Hematopoietic multipotent progenitor cell treated with erythropoietin and hydrocortisone succinate and interleukin-3 and kit ligand, for 15 days (in vitro differentiated cells): ENCODE measurements around the gene PTDSS2.

Experiments
- DNase-seq: peaks from one replicate; pipeline ENCODE4 v3.0.0-alpha.2; 2015; ENCODE audit warnings: low spot score

Gene PTDSS2

DNA sequence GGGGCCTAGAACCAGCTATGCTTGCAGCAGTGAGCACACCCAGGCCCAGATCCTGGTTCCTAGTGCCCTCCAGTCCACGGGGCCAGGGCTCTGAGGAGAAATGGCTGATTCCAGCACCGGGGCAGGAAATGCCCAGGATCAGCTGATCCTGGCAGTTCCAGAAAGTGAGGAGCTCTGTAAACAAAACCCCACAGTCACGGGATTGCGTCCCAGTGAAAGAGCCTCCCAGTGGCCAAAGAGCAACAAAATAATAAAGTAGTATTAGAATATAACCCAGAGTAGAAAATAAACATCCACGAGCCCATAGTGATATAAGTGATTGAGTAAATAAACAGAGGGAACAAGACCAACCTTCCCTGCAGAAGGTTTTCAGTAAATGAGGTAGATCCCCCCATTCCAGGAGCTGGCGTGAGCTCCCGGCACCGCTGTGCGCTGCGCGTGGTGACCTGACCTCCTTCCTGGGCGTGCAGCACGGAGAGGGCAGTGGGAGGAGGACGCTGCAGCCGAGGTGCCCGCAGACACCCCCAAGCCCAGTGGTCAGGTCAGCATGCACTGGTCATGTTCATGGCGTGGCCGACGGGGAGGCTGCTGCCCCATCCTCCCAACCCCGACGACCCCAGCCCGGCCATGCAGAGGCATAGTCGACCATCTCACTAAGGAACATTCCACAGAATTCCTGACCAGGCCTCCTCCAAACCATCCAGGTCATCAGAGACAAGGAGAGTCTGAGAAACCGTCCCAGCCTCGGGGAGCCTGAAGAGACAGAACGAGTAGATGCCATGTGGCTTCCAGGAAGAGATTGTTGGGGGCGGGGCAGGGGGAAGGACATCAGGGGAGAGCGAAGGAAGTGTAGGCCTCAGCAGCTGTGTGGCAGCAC lies 19.8 kb downstream of the PTDSS2 start:
- DNase-seq, result no peak

- no peak for DNase-seq
Observed at GRCh38 chr11:471468-472145, 21.5 kb downstream of the PTDSS2 start.

DNA sequence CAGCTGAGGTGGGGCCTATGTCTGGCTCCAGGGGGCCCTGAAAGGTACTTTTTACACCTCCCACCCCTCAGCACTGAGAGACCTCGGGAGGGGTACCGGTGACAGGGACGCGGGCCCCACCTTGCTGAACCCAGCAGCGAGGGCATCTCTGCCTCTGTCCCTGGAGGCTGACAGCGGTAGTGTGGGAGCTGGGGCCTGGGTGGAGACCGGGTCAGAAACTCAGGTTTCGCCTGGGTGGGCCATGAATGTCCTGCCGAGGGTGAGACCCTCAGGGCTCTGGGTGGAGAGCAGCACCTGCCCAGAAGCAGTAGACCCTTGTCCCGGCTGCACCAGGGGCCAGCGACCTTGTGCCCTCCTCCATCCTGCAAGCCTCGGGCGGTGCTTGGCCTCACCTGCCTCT lies 22.2 kb downstream of the PTDSS2 start:
- DNase-seq, result no peak

DNA sequence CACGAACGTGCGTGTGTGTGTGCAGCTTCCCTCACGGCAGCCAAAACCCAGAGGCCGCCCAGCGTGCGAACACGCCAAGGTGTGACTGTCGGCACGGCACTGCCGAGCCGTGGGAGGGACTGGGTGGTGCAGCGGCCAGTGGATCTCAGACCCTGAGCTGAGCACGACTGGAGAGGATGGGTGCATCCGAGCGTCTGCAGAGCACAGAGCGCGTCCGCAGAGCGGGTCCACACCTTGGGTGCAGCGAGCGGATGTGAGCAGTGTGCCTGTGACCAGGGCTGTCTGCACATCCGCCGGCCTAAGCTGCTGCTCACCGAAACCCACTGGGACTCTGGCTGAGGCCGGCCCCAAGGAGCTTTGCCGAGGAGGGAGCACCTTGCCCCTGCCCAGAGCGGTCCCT lies 22.7 kb downstream of the PTDSS2 start:
- DNase-seq, result no peak

- DNase-seq, result no peak
Observed at GRCh38 chr11:473415-473814, 23.3 kb downstream of the PTDSS2 start.

GRCh38 chr11:473962-474785 lies 24.1 kb downstream of the PTDSS2 start:
- no peak for DNase-seq

- DNase-seq, result no peak
Observed at GRCh38 chr11:474914-475506, 24.9 kb downstream of the PTDSS2 start.

DNA sequence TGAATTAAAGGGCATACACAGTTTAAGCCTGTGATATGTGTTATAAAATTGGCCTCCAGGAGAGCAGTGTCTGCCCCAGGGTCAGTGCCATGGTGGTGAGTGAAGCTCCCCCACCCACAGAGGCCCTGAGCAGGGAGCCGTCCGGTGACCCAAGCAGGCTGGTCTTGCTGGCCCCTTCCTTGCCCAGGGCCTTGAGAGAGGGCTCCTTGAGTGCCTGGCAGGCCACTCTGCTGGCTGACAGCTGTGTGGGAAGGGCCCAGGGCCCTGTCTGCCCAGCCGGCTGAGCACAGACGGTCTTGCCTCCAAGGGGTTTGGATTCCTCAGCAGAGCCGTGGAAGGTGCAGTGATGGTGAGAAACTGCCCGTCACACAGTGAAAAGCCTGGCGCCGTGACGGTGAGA lies 25.9 kb downstream of the PTDSS2 start:
- DNase-seq, result no peak

- no peak for DNase-seq
Observed at GRCh38 chr11:476416-476815, 26.3 kb downstream of the PTDSS2 start.

DNA sequence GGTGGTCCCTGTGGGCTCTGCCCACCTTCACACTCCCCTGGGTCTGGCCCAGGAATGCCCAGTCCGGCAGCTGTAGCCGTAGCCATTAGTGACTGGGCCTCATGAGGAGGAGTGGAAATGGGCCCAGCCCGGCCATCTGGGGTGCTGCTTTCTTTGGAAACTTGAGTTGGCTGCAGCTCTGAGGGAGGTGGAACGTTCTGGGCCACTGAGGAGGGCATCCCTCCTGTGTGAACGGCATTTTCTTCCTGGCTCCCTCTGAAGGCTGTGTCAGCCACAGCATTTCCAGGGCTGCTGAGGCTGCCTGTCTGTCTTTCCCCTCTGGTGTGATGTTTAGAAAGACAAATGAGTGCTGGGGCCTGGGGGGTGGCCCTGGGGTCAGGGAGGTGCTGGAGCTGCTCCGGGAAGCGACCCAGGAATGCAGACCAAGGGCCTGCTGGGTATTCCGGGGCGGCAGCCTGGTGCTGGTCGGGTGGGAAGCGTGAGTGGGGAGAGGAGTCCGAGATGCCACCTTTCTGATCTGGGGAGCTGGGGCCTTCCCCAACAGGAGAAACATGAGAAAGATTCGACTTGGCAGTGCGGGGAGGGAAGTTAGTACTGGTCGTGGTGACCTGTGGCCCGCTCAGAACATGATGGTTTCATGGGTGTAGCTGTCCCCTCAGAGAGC lies 27.1 kb downstream of the PTDSS2 start:
- DNase-seq, result no peak

- DNase-seq, result no peak
Observed at GRCh38 chr11:479311-479710, 29.2 kb downstream of the PTDSS2 start.

DNA sequence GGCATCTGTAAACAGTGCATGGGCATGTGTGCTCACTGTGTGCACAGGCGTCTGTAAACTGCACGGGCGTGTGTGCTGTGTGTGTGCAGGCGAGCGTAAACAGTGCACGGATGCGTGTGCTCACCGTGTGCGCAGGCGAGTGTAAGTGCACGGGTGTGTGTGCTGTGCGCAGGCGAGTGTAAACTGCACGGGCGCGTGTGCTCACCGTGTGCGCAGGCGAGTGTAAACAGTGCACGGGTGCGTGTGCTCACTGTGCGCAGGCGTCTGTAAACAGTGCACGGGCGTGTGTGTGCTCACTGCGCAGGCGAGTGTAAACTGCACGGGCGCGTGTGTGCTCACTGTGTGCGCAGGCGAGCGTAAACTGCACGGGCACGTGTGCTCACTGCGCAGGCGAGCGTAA lies 34.5 kb downstream of the PTDSS2 start:
- DNase-seq, result no peak

DNA sequence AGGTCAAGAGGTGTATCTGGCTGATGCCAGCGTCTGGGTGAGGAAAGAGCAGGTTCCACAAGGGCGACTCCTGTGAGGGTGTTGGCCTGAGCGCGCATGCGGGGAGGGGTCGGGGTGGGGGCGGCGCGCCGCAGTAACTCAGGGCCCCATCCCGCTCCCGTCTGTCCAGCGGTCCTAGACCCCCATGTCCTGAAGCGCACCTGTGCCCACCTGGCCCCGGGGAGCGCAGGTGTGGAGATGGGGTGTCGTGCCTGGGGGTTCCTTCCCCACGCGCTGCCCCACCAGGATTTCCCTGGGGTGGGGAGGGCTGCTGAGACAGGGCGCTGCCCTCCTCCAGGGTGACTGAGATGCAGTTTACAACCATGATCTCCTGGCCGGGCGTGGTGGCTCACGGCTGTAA lies 36.1 kb downstream of the PTDSS2 start:
- DNase-seq, result no peak

DNA sequence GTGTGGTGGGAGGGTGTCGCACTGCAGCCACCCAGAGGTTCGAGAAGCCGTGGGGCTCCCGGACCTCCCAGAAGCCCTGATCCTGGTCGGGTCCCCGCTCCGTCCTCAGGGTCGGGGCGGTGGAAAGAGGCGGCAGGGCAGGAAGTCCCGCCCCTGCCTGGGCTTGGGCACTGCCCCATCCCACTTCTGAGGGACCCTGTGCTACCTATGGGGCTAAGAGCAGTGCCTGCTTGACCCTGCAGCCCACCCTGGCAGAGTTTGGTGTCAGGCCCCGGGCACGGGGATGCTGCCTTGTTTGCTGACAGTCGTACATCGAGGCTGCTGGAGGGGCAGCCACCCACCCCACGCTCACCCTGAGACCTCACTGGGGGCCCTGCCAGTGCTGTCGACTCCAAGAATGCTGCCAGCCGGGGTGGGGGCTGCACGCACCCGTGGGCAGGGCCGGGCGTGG lies 37.5 kb downstream of the PTDSS2 start:
- no peak for DNase-seq

GRCh38 chr11:488062-488461 lies 38.0 kb downstream of the PTDSS2 start:
- no peak for DNase-seq

GRCh38 chr11:488579-488978 lies 38.5 kb downstream of the PTDSS2 start:
- DNase-seq, result no peak

DNA sequence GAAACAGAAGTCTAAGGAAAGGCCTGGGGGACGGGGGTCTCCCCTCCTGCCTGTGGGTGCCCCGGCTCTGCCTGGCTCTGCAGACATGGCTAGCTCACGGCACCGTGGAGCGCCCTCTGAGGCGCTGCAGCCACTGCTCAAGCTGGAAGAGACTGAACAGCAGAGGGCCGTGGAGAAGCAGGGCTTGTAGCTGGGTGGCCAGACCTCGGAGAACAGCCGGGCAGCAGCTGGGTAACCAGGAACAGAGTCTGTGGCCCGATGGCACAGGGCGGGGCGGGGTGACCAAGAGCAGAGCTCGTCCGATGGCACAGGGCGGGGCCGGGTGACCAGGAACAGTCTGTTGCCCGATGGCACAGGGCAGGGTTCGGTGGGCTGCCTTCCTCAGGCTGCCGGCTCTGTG lies 38.9 kb downstream of the PTDSS2 start:
- no peak for DNase-seq

DNA sequence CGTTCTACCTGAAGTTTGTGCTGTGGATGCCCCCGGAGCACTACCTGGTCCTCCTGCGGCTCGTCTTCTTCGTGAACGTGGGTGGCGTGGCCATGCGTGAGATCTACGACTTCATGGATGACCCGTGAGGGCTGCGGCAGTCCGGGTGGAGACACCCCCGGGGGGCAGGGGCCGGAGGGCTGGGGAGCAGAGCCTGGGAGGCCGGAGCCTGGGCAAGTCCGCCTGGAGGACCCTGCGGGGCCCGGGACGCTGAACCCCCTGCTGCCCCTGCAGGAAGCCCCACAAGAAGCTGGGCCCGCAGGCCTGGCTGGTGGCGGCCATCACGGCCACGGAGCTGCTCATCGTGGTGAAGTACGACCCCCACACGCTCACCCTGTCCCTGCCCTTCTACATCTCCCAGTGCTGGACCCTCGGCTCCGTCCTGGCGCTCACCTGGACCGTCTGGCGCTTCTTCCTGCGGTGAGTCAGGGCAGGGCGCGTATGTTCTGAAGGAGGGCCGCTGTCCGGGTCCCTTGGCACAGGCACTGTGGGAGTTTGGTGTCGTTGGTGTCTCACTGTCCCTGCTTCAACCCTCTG lies 39.6 kb downstream of the PTDSS2 start:
- no peak for DNase-seq

GRCh38 chr11:490186-490929 lies 40.3 kb downstream of the PTDSS2 start:
- DNase-seq, result no peak

GRCh38 chr11:490930-491260 lies 40.8 kb downstream of the PTDSS2 start:
- no peak for DNase-seq

DNA sequence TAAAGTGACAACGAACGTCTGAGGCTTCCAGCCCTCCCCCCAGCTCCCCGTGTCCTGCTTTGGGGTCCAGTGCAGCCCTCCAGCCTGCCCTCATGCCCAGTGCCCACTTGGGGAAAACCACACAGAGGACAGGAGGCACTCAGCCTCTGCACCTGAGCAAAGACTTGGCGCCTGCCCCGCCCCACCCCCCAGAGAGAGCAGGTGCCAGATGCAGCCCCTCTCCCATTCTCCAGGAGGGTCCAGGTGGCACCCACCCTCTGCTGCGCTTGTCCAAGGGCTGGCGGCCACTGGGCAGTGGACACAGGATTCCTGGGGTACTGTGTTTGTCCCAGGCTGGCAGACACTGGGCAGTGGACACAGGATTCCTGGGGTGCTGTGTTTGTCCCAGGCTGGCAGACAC lies 41.3 kb downstream of the PTDSS2 start:
- no peak for DNase-seq
